H1 (cell line): ENCODE data around the gene INHBC. TPM values are rescaled to one million over a fixed set of nuclear protein-coding genes. Genes with fewer than 3 reads are reported as not detected.
"Not testable (repeated sequence)": the region's sequence is repeated elsewhere in the genome, so short reads cannot be mapped to it uniquely, and the experiment has no call there.

Source experiments
- CTCF ChIA-PET: fragments of 300-600 bp; sonication (Branson Sonifier 250); formaldehyde crosslinking; loops from one replicate; lab custom pipeline; 2021; ENCODE audit not compliant: partially characterized antibody; lab: Charles Lee
- POLR2A ChIA-PET: fragments of 300-600 bp; sonication (Branson Sonifier 250); formaldehyde crosslinking; loops from one replicate; lab custom pipeline; 2021; ENCODE audit warnings: inconsistent platforms; ENCODE audit not compliant: partially characterized antibody; lab: Charles Lee
- DNase-seq, 2 experiments: peaks; one replicate each; pipeline versions ENCODE4 v3.0.0 to v3.0.0-alpha.2; 2010 to 2022; ENCODE audit warnings: low spot score in 2 of 2, low read depth in 1 of 2, mixed read lengths in 1 of 2
- FAIRE-seq: peaks from 2 replicates; lab custom pipeline; 2011; peaks lifted over from hg19 to GRCh38; lab: Jason Lieb, UNC
- H2AFZ ChIP-seq: 2 replicates; pipeline ENCODE4 v1.8.1; 2012; ENCODE audit warnings: low read length, inconsistent platforms
- H2AK5ac ChIP-seq: 2 replicates; pipeline ENCODE4 v1.6.1; 2013; ENCODE audit warnings: low read depth, low read length
- H2BK120ac ChIP-seq: replicated peaks from 2 replicates; pipeline ENCODE3; 2013; ENCODE audit warnings: low read depth, low read length, inconsistent platforms
- H2BK12ac ChIP-seq: 2 replicates; pipeline ENCODE4 v1.6.1; 2013; ENCODE audit warnings: low read depth, low read length
- H2BK15ac ChIP-seq: 2 replicates; pipeline ENCODE4 v1.6.1; 2013; ENCODE audit warnings: low read length
- H2BK20ac ChIP-seq: 2 replicates; pipeline ENCODE4 v1.6.1; 2013; ENCODE audit warnings: low read length
- H2BK5ac ChIP-seq: 2 replicates; pipeline ENCODE4 v1.6.1; 2013; ENCODE audit warnings: low read depth, low read length
- H3K14ac ChIP-seq: 2 replicates; pipeline ENCODE4 v1.6.1; 2013; ENCODE audit warnings: inconsistent platforms; ENCODE audit not compliant: insufficient read length
- H3K18ac ChIP-seq: 2 replicates; pipeline ENCODE4 v1.6.1; 2013; ENCODE audit warnings: low read length; ENCODE audit errors: extremely low read depth
- H3K23ac ChIP-seq: 2 replicates; pipeline ENCODE4 v1.6.1; 2013; ENCODE audit warnings: inconsistent platforms; ENCODE audit not compliant: insufficient read length
- H3K23me2 ChIP-seq: 2 replicates; pipeline ENCODE4 v1.6.1; 2013; ENCODE audit warnings: low read depth, low read length
- H3K27ac ChIP-seq: 2 replicates; pipeline ENCODE4 v1.6.1; 2011; ENCODE audit warnings: low read depth, low read length, inconsistent platforms
- H3K27me3 ChIP-seq, 4 experiments: replicated peaks in 1 of 4; 1 replicate in 1 of 4; 2 replicates in 3 of 4; pipeline versions ENCODE4 v1.6.1 to v1.8.1; 2011 to 2013; ENCODE audit warnings: low read length in 3 of 4, mild to moderate bottlenecking in 3 of 4, inconsistent platforms in 2 of 4, mixed read lengths in 2 of 4, moderate library complexity in 1 of 4; ENCODE audit not compliant: control insufficient read depth in 3 of 4, insufficient read depth in 3 of 4; ENCODE audit errors: extremely low read depth in 1 of 4
- H3K36me3 ChIP-seq, 4 experiments: 2 replicates each; pipeline versions ENCODE4 v1.6.1 to v1.8.1; 2011 to 2013; ENCODE audit warnings: mild to moderate bottlenecking in 4 of 4, low read length in 3 of 4, moderate library complexity in 2 of 4, control low read depth in 1 of 4, inconsistent platforms in 1 of 4; ENCODE audit not compliant: insufficient read depth in 4 of 4, control insufficient read depth in 2 of 4
- H3K4ac ChIP-seq: replicated peaks from 2 replicates; pipeline ENCODE3; 2013; ENCODE audit warnings: low read length, low read depth, mixed read lengths, inconsistent platforms; ENCODE audit not compliant: insufficient read length
- H3K4me1 ChIP-seq, 4 experiments: replicated peaks in 1 of 4; 1 replicate in 1 of 4; 2 replicates in 3 of 4; pipeline versions ENCODE4 v1.6.1 to v1.8.1; 2011 to 2013; ENCODE audit warnings: low read length in 3 of 4, inconsistent platforms in 2 of 4, mixed read lengths in 1 of 4; ENCODE audit not compliant: insufficient read depth in 4 of 4, control insufficient read depth in 3 of 4
- H3K4me2 ChIP-seq, 2 experiments: 2 replicates each; pipeline versions ENCODE4 v1.6.1 to v1.8.1; 2011 to 2013; ENCODE audit warnings: low read depth in 2 of 2, low read length in 2 of 2, control low read depth in 1 of 2, inconsistent platforms in 1 of 2, mild to moderate bottlenecking in 1 of 2; ENCODE audit not compliant: insufficient read depth in 1 of 2
- H3K4me3 ChIP-seq, 4 experiments: fragments of 200-600, 300-600 bp in 1 of 4; sonication (generic), shearing (Covaris generic), sonication (Bioruptor Twin) in 1 of 4; 2 replicates each; pipeline versions ENCODE4 v1.5.1 to v1.8.1; 2011 to 2016; ENCODE audit warnings: low read length in 4 of 4, low read depth in 3 of 4, control low read depth in 2 of 4, inconsistent platforms in 2 of 4, mild to moderate bottlenecking in 2 of 4, mixed read lengths in 1 of 4, moderate library complexity in 1 of 4; ENCODE audit not compliant: insufficient read depth in 2 of 4; ENCODE audit errors: extremely low read depth in 1 of 4
- H3K56ac ChIP-seq: replicated peaks from 2 replicates; pipeline ENCODE3; 2013; ENCODE audit warnings: low read depth, mild to moderate bottlenecking, mixed read lengths, low read length, inconsistent platforms; ENCODE audit not compliant: insufficient read length
- H3K79me1 ChIP-seq: 2 replicates; pipeline ENCODE4 v1.6.1; 2013; ENCODE audit warnings: low read depth, low read length, control low read depth
- H3K79me2 ChIP-seq, 2 experiments: 2 replicates each; pipeline versions ENCODE4 v1.6.1 to v1.8.1; 2012 to 2013; ENCODE audit warnings: low read length in 2 of 2, mild to moderate bottlenecking in 2 of 2, inconsistent platforms in 1 of 2; ENCODE audit not compliant: insufficient read depth in 2 of 2, control insufficient read depth in 1 of 2
- H3K9ac ChIP-seq, 4 experiments: replicated peaks in 1 of 4; 1 replicate in 1 of 4; 2 replicates in 3 of 4; pipeline versions ENCODE4 v1.6.1 to v1.8.1; 2011 to 2013; ENCODE audit warnings: low read depth in 3 of 4, low read length in 3 of 4, control low read depth in 2 of 4, mild to moderate bottlenecking in 2 of 4, moderate library complexity in 2 of 4, inconsistent platforms in 1 of 4; ENCODE audit errors: extremely low read depth in 1 of 4
- H3K9me3 ChIP-seq, 2 experiments: 2 replicates each; pipeline versions ENCODE4 v1.6.1 to v1.8.1; 2012 to 2013; ENCODE audit warnings: mild to moderate bottlenecking in 2 of 2, moderate library complexity in 2 of 2, control low read depth in 1 of 2, inconsistent platforms in 1 of 2, low read depth in 1 of 2, low read length in 1 of 2, mixed read lengths in 1 of 2; ENCODE audit not compliant: insufficient read depth in 2 of 2
- H4K20me1 ChIP-seq, 2 experiments: replicated peaks in 1 of 2; 2 replicates each; pipeline versions ENCODE3 to v1.8.1; 2011 to 2013; ENCODE audit warnings: inconsistent platforms in 2 of 2, low read length in 2 of 2, mild to moderate bottlenecking in 1 of 2; ENCODE audit not compliant: insufficient read depth in 2 of 2, control insufficient read depth in 1 of 2
- H4K5ac ChIP-seq: 2 replicates; pipeline ENCODE4 v1.6.1; 2013; ENCODE audit warnings: low read length, low read depth, mixed read lengths, inconsistent platforms; ENCODE audit not compliant: insufficient read length
- H4K8ac ChIP-seq: 2 replicates; pipeline ENCODE4 v1.8.0; 2013; ENCODE audit warnings: mild to moderate bottlenecking, moderate library complexity, low read length, inconsistent platforms; ENCODE audit not compliant: insufficient read depth; ENCODE audit errors: extremely low read depth
- H4K91ac ChIP-seq: replicated peaks from 2 replicates; pipeline ENCODE3; 2013; ENCODE audit warnings: low read length, mixed read lengths, inconsistent platforms; ENCODE audit not compliant: insufficient read length
- WGBS, 2 experiments: shearing (Covaris generic) in 1 of 2; methylation state at CpG; one replicate each; pipeline versions ENCODE4 v1.1.6 to v1.1.7; 2013 to 2015; ENCODE audit warnings: low lambda C conversion rate in 2 of 2, mixed read lengths in 2 of 2, inconsistent platforms in 1 of 2, low coverage in 1 of 2, missing lambda C conversion rate in 1 of 2; ENCODE audit not compliant: insufficient replicate concordance in 2 of 2, insufficient coverage in 1 of 2, insufficient read length in 1 of 2; ENCODE audit errors: extremely low coverage in 1 of 2, missing lambda C conversion rate in 1 of 2; 5-methylcytosine and 5-hydroxymethylcytosine counted together
- polyA plus RNA-seq, 7 experiments: library from polyadenylated mRNA; depleted of rRNA in 3 of 7; stranded (reverse) in 5 of 7; unstranded in 2 of 7; fragments of >200 nt in 5 of 7; fragments of 200-250 nt in 2 of 7; gene quantifications; 1 replicate in 5 of 7; 2 replicates in 1 of 7; 4 replicates in 1 of 7; pipeline versions ENCODE4 v1.2.1 to v1.2.3, GENCODE V29; 2011 to 2013; ENCODE audit warnings: missing spikeins in 2 of 7, mixed read lengths in 2 of 7
- total RNA-seq: library from RNA; stranded (reverse); fragmentation: NEBNext Ultra II Directional; extraction: Animal tissue kit (Norgen Biotek cat#: 25700); gene quantifications from 2 replicates; pipeline ENCODE4 v1.2.1, GENCODE V29; 2021

Gene INHBC
- total and polyA plus RNA-seq, 2 of the 8 experiments (the other 6 are each of a cell fraction or from before 2014, with no cell fraction given) = 0.15 TPM; not detected in 1

- H2BK120ac ChIP-seq, H4K20me1 ChIP-seq, H2BK5ac ChIP-seq, H3K9me3 ChIP-seq, H3K56ac ChIP-seq, H4K8ac ChIP-seq, H2BK15ac ChIP-seq, H3K9ac ChIP-seq, H2BK20ac ChIP-seq, H2AK5ac ChIP-seq, H3K18ac ChIP-seq, H2AFZ ChIP-seq, H4K91ac ChIP-seq, CTCF ChIA-PET, H3K4me2 ChIP-seq, H3K23ac ChIP-seq, POLR2A ChIA-PET, H3K4me3 ChIP-seq, H3K79me2 ChIP-seq, H3K4ac ChIP-seq, H3K23me2 ChIP-seq, H3K27me3 ChIP-seq, H3K4me1 ChIP-seq, H3K27ac ChIP-seq, FAIRE-seq, H3K79me1 ChIP-seq, H2BK12ac ChIP-seq, DNase-seq, H4K5ac ChIP-seq, H3K14ac ChIP-seq: not testable (repeated sequence)
- WGBS, 2 experiments = 89% methylated on average over 7 of the region's 48 CpGs; no CpG with 5 or more reads in 1 of the 2 experiments
- H3K36me3 ChIP-seq = peaks cover 36 to 82% (median 59%) of the 10 kb centered on the region in 4 experiments
Measured at GRCh38 chr12:57495051-57495701, 60.6 kb downstream of the INHBC start.
